Esophagus squamous epithelium (tissue), 5 donors: ENCODE data around the gene KCNH8. TPM values are rescaled to one million over a fixed set of nuclear protein-coding genes. Genes with fewer than 3 reads are reported as not detected.

Experiments used
- DNase-seq: peaks from one replicate; lab custom pipeline; 2025; lab: John Stamatoyannopoulos, UW
- H3K27ac ChIP-seq, 4 donors: fragments of 200-600 bp; sonication (generic); one replicate each; pipeline ENCODE4 v1.5.1; 2016 to 2019; ENCODE audit warnings: mild to moderate bottlenecking in 1 of 4
- H3K27me3 ChIP-seq, 4 donors: fragments of 200-600 bp; sonication (generic); 1 replicate in 3 of 4; 2 replicates in 1 of 4; pipeline versions ENCODE4 v1.5.1 to v1.6.0; 2017 to 2021; ENCODE audit warnings: antibody characterized with exemption in 1 of 4
- H3K36me3 ChIP-seq, 3 donors: fragments of 200-600 bp; sonication (generic); one replicate each; pipeline ENCODE4 v1.5.1; 2016 to 2019
- H3K4me1 ChIP-seq, 3 donors: fragments of 200-600 bp; sonication (generic); one replicate each; pipeline ENCODE4 v1.5.1; 2017 to 2019
- H3K4me3 ChIP-seq, 4 donors: fragments of 200-600 bp; sonication (generic); 1 replicate in 3 of 4; 2 replicates in 1 of 4; pipeline ENCODE4 v1.5.1; 2016 to 2019; ENCODE audit warnings: mild to moderate bottlenecking in 2 of 4, moderate library complexity in 1 of 4
- H3K9me3 ChIP-seq, 3 donors: fragments of 200-600 bp; sonication (generic); one replicate each; pipeline ENCODE4 v1.5.1; 2016 to 2019
- POLR2A ChIP-seq, 4 donors: fragments of 450-650 bp; IDR thresholded peaks; one replicate each; pipeline ENCODE4 v1.6.1; 2017; ENCODE audit warnings: antibody characterized with exemption in 4 of 4, mild to moderate bottlenecking in 4 of 4, moderate library complexity in 3 of 4
- WGBS, 2 donors: methylation state at CpG; one replicate each; pipeline ENCODE4 v1.1.5; 2018; 5-methylcytosine and 5-hydroxymethylcytosine counted together
- intact Hi-C: fragments of 100-400 bp; cut with DNase I; formaldehyde crosslinking; loops from one replicate; pipeline ENCODE4 v1.15.0; 2022
- total RNA-seq, 4 donors: library from RNA; depleted of rRNA; stranded (reverse); fragments of >200 nt; gene quantifications; one replicate each; pipeline ENCODE4 v1.1.0, GENCODE V29; 2016
- TF ChIP-seq, protein P1 (sequence below), 6 experiments: fragments of 450-650 bp in 4 of 6; fragments of 200-600 bp in 2 of 6; sonication (generic) in 2 of 6; IDR thresholded peaks; one replicate each; pipeline ENCODE4 v1.5.1; 2016 to 2019; ENCODE audit warnings: antibody characterized with exemption in 6 of 6, mild to moderate bottlenecking in 4 of 6, moderate library complexity in 4 of 6
- donor health status: DM: yes; HTN: yes; CAD: no.

Gene KCNH8
- total RNA-seq, 4 donors from 2014 or later, result 0.57 TPM; not detected in 3

DNA sequence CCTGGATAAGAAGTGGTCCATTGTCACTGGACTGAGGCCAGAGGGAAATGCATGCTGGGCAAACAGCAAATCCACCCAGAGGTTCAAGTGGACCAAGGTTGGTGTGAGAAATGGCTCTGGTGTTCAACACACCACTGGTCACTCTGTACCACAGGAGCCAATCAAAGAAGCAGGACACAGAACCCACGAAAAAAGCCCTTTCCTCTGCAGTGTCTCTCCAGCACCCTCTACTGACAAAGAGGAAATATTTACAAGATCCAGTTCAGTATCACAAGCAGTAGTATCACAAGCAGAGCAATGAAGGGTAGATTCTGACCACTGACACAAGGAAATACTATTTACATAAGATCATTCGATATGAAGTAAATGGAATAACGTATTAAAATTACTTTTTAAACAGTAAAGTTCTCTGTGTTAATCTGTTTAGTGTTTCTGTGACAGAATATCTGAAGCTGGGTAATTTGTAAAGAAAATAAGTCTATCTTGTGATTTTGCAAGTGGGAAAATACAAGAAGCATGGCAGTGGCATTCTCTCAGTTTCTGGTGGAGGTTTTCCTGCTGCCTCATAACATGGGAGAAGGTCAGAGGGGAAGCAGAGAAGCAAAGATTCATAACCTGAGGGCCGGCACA is 395.0 kb downstream of the KCNH8 start:
- H3K4me3 ChIP-seq, result no peak overlapping the region
- H3K27ac ChIP-seq, result no peak overlapping the region
- no peaks in the 10 kb centered on the region for H3K27me3 ChIP-seq
- no peaks in the 10 kb centered on the region for H3K9me3 ChIP-seq
- no peaks in the 10 kb centered on the region for H3K36me3 ChIP-seq
- 33 to 41% methylated on average over 4 of the region's 4 CpGs for WGBS, 2 donors
- intact Hi-C loops, result no loop called here
- no peak for DNase-seq
- TF ChIP-seq, protein P1, sequence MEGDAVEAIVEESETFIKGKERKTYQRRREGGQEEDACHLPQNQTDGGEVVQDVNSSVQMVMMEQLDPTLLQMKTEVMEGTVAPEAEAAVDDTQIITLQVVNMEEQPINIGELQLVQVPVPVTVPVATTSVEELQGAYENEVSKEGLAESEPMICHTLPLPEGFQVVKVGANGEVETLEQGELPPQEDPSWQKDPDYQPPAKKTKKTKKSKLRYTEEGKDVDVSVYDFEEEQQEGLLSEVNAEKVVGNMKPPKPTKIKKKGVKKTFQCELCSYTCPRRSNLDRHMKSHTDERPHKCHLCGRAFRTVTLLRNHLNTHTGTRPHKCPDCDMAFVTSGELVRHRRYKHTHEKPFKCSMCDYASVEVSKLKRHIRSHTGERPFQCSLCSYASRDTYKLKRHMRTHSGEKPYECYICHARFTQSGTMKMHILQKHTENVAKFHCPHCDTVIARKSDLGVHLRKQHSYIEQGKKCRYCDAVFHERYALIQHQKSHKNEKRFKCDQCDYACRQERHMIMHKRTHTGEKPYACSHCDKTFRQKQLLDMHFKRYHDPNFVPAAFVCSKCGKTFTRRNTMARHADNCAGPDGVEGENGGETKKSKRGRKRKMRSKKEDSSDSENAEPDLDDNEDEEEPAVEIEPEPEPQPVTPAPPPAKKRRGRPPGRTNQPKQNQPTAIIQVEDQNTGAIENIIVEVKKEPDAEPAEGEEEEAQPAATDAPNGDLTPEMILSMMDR (IDR thresholded peaks at IDR 0.05), result peak in 3 of 6 experiments; percentile 11 to 24 (median 13)
- TF ChIP-seq POLR2A (IDR thresholded peaks at IDR 0.05), result no peak
- no peaks in the 10 kb centered on the region for H3K4me1 ChIP-seq

DNA sequence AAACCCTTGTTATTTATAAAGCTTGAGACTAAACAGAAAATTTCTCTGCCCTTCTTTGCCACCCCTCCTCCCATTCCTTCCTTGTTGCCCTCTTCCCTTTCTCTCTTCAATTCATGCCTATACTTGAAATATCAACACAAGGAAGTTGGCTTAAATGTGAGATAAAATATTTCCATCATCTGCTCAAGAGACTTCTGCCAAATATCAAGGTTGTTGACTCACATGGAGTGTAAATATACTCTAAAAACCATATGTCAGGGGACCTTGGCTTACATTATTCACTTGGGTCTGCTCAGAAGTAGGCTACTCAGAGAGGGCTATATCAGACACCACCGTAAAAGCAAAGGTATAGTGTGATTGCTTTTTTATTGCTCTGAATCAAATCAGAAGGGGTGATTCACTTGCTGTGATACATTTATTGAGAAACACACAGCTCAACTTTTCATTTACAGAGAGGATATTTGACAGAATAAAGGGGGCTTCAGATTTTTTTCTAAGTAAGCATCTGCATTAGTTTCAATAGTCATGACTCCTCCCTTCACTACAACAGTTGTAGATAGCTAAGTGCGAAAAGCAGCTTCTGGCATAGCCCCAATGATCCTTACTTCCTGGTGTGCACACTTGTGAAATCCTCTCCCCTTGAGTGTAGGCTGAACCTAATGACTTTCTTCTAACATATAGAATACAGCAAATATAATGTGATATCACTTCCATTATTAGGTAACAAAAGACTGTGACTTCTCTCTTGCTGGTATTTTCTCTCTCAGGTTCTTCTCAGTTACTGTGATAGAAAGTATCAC is 399.6 kb downstream of the KCNH8 start:
- Histone ChIP-seq H3K4me3 (no peak overlapping the region), H3K27ac (no peak overlapping the region), H3K9me3 (no peaks in the 10 kb centered on the region), H3K27me3 (no peaks in the 10 kb centered on the region), H3K4me1 (no peaks in the 10 kb centered on the region), H3K36me3 (no peaks in the 10 kb centered on the region)
- intact Hi-C loops, result no loop called here
- WGBS, 2 donors, result 55 to 56% methylated on average over 2 of the region's 2 CpGs
- TF ChIP-seq, protein P1 (IDR thresholded peaks at IDR 0.05), result no peak
- TF ChIP-seq POLR2A (IDR thresholded peaks at IDR 0.05), result no peak
- DNase-seq, result no peak

GRCh38 chr3:19559724-19560442 is 411.6 kb downstream of the KCNH8 start:
- WGBS, 2 donors, result 43 to 51% methylated on average over 4 of the region's 4 CpGs
- Histone ChIP-seq H3K4me3 (no peak overlapping the region), H3K4me1 (no peaks in the 10 kb centered on the region), H3K9me3 (no peaks in the 10 kb centered on the region), H3K27ac (no peak overlapping the region), H3K36me3 (no peaks in the 10 kb centered on the region), H3K27me3 (no peaks in the 10 kb centered on the region)
- no peak for DNase-seq
- TF ChIP-seq, protein P1 (IDR thresholded peaks at IDR 0.05), result no peak
- no peak for TF ChIP-seq POLR2A (IDR thresholded peaks at IDR 0.05)
- intact Hi-C loops, result no loop called here

DNA sequence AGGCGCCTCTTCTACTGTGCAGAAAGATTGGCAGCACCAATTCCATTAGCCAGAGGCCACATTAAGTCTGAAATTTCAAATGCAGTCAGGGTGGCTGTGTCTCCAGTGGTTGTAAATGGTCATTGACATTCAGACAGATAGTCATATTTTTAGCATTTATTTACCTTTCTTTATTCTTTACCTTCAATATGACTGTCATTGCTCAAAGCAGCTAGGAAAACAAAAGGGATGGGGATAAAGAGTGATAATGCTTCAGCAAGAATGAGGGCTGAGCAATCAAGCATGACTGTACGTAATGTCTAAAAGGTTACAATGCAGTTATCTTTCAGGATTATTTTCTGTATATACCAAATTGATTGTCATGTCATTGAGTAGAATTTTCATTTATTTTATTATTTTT is 425.3 kb downstream of the KCNH8 start:
- intact Hi-C loops, result no loop called here
- H3K36me3 ChIP-seq, result no peaks in the 10 kb centered on the region
- no peaks in the 10 kb centered on the region for H3K9me3 ChIP-seq
- H3K4me1 ChIP-seq, result no peaks in the 10 kb centered on the region
- TF ChIP-seq, protein P1 (IDR thresholded peaks at IDR 0.05), result no peak
- no peak for TF ChIP-seq POLR2A (IDR thresholded peaks at IDR 0.05)
- H3K27me3 ChIP-seq, result no peaks in the 10 kb centered on the region
- H3K4me3 ChIP-seq, result no peak overlapping the region
- H3K27ac ChIP-seq, result no peak overlapping the region
- 80 to 85% methylated on average over 2 of the region's 2 CpGs for WGBS, 2 donors
- DNase-seq, result no peak

DNA sequence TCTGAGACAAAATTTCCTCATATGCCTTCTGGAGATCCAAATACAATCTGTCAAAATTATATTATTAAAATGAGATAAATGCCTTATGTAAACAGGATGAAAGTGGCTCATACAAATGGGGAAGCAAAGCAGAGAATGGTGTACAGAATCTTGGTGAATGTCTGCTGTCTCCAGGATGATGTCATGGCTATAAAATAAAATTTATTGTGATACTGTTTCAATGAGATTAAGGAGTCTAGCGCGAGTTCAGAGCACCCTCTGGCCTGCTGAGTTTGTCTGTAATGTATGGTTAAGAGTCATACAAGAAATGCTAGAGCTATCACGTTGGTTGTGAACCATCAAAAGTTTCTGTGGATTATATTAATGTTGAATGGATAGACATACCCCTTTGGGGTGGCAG is 426.0 kb downstream of the KCNH8 start:
- Histone ChIP-seq H3K9me3 (no peaks in the 10 kb centered on the region), H3K27ac (no peak overlapping the region), H3K4me1 (no peaks in the 10 kb centered on the region), H3K4me3 (no peak overlapping the region), H3K36me3 (no peaks in the 10 kb centered on the region), H3K27me3 (no peaks in the 10 kb centered on the region)
- 64 to 65% methylated on average over 3 of the region's 3 CpGs for WGBS, 2 donors
- intact Hi-C loops, result no loop called here
- no peak for DNase-seq
- TF ChIP-seq, protein P1 (IDR thresholded peaks at IDR 0.05), result no peak
- no peak for TF ChIP-seq POLR2A (IDR thresholded peaks at IDR 0.05)
